Neuron (in vitro differentiated cells): ENCODE measurements around the gene CD300C.
"Not testable (repeated sequence)": the region's sequence is repeated elsewhere in the genome, so short reads cannot be mapped to it uniquely, and the experiment has no call there.

Experiments
- H2AFZ ChIP-seq: one replicate; pipeline ENCODE4 v1.6.1; 2013; ENCODE audit warnings: low read depth, mild to moderate bottlenecking, inconsistent platforms, low read length, moderate library complexity
- H3K27me3 ChIP-seq: one replicate; pipeline ENCODE4 v1.6.1; 2013; ENCODE audit warnings: low read length; ENCODE audit not compliant: insufficient read depth
- H3K36me3 ChIP-seq: one replicate; pipeline ENCODE4 v1.6.1; 2013; ENCODE audit warnings: low read length; ENCODE audit not compliant: insufficient read depth
- H3K4me1 ChIP-seq: one replicate; pipeline ENCODE4 v1.6.1; 2013; ENCODE audit warnings: low read length; ENCODE audit not compliant: insufficient read depth
- H3K4me3 ChIP-seq: 2 replicates; pipeline ENCODE4 v1.5.1; 2013; ENCODE audit warnings: mild to moderate bottlenecking, low read length, moderate library complexity
- H3K9me3 ChIP-seq: one replicate; pipeline ENCODE4 v1.6.1; 2013; ENCODE audit warnings: low read length

The CD300C gene

DNA sequence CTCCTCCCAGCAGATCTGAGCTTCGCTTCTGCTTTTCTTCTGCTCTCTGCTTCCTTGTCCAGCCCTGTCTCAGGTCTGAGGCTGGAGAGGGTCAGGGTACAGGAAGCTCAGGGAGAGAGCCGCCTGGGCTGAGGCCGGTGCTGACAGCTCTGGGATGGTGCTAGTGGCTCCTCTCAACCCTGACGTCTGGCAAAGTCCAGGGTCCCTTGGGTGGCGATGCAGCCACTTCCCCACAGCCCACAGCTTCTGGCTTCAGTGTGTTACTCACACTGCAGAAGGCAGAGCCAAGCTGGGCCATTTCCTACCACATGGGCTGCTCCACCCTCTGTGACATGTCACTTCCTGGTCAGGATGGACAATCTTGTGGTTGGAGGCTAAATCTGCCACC is at the start of gene CD300C:
CD300C (minus strand) TSS at position 273 of the 388 bp plus-strand sequence. CDS start 333 bp downstream, outside the sequence.
- Histone ChIP-seq H3K4me1 (peaks cover 3% of the 10 kb centered on the region), H2AFZ (no peak within 1 kb of the TSS), H3K36me3 (no peaks in the 10 kb centered on the region), H3K27me3 (peaks cover 11% of the 10 kb centered on the region), H3K4me3 (no peak within 1 kb of the TSS), H3K9me3 (no peaks in the 10 kb centered on the region)

DNA sequence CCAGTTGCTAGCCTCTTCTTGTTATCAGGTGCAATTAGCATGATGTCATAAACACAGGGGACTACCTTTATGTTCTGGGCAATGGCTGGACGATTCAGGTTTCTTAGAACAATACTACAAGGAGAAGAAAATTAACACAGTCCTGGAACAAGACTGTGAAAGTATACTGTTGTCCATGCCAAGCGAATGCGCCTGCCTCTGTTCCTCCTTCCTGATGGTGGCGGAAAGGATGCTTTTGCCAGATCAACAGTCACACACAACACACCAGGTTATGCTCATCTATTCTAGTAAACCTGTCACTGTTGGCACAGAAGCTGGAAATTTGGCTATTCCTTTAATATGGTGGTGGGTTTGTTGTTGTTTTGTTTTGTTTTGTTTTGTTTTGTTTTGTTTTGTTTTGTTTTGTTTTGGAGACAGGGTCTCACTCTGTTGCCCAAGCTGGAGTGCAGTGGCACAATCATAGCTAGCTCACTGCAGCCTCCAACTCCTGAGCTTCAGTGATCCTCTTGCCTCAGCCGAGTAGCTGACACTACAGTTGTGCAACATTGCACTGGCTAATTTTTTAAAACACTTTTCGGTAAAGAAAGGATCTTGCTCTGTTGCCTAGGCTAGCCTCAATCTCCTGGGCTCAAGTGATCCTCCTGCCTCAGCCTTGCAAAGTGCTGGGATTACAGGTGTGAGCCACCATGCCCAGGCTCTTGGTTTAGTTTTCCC is 49.3 kb upstream of the CD300C start:
- no peaks in the 10 kb centered on the region for H3K4me1 ChIP-seq

DNA sequence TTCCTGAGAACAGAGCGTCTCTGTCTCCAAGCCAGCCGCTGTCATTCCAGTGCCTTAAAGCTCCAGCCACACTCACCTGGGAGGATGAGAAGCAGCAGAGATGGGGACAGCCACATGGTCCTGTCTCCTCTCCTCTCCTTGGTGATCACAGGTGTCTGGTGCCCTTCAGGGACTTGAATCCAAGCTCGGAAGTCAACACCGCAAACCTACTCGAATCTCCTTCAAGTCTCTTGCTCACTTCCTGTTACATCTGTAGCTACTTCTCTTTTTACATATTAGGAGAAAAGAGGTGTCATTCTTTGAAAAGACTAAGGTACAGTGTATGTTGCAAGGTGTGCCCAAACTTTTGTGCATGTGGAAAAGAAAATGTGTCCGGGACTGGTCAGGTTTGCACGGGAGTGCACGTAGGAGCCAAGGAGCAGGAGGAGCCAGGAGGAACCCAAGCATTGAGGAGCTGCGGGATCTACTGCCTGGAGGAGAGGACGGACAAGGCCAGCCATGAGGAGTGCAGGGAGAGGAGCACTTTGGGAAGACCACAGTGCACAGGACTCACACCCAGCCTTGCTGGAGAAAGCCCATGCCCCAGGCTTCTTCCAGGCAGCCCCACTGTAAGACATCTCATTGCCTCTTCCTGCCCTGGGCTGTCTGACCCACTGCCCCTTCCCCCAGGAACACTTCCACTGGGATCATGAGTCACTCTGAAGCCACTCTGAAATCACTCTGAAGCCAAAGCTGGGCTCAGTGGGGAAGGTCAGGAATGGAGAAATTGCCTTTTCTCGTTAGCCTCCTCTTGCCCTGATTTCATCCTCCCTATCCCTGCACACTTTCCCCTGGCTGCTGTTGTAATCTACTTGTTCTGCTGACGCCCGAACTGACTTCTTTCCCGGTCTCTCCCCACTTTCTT is 46.4 kb upstream of the CD300C start, which contains the start of gene CD300LD:
CD300LD (minus strand) TSS at position 197 of the 904 bp plus-strand sequence; CDS start at position 116, 81 bp downstream.
- no peak within 1 kb of the TSS for H2AFZ ChIP-seq
- H3K4me1 ChIP-seq, result no peaks in the 10 kb centered on the region
- H3K36me3 ChIP-seq, result no peaks in the 10 kb centered on the region
- H3K4me3 ChIP-seq, result no peak within 1 kb of the TSS
- H3K9me3 ChIP-seq, result no peaks in the 10 kb centered on the region
- no peaks in the 10 kb centered on the region for H3K27me3 ChIP-seq

More for the DNA sequence above, 49.3 kb upstream of the CD300C start:
- H2AFZ ChIP-seq, result no peak overlapping the region
- H3K27me3 ChIP-seq, result peaks cover 7% of the 10 kb centered on the region
- H3K36me3 ChIP-seq, result no peaks in the 10 kb centered on the region
- H3K9me3 ChIP-seq, result no peaks in the 10 kb centered on the region
- H3K4me3 ChIP-seq, result no peak overlapping the region

DNA sequence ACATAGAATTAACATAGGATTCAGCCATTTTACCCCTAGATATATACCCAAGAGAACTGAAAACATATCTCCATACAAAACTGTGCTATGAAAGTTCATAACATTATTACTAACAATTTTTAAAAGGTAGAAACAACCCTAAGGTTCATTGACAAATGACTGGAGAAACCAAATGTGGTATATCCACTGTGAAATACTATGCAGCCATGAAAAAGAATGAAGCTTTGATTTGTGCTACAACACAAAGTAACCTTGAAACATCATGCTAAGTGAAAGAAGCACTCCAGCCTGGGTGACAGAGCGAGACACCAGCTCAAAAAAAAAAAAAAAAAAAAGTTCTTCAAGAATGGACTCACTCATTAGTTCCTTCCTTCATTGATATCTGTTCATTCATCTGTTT is 45.6 kb upstream of the CD300C start:
- no peaks in the 10 kb centered on the region for H3K9me3 ChIP-seq
- H3K4me3 ChIP-seq, result no peak overlapping the region
- no peaks in the 10 kb centered on the region for H3K27me3 ChIP-seq
- no peaks in the 10 kb centered on the region for H3K4me1 ChIP-seq
- H2AFZ ChIP-seq, result no peak overlapping the region
- no peaks in the 10 kb centered on the region for H3K36me3 ChIP-seq

DNA sequence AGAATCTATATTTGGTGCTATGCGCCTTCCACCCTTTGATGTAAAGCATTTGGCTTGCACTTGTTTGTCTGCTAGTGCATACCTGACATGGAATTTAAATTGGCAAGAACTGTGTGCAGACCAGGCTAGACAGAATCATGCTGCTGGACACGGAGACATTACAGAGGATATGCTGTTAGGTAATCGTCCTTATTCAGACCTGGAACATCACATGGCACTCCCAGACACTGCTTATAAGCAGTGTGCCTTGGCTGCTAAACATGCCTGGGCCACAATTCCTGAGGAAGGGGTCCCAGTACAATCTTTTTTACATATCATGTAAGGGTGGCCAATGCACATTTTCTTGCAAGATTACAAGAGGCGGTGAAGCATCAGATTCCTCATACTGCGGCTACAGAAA is 39.8 kb upstream of the CD300C start:
- H3K27me3 ChIP-seq, result no peaks in the 10 kb centered on the region
- peaks cover 2% of the 10 kb centered on the region for H3K9me3 ChIP-seq
- peaks cover 14% of the 10 kb centered on the region for H3K4me1 ChIP-seq
- no peak overlapping the region for H3K4me3 ChIP-seq
- H3K36me3 ChIP-seq, result no peaks in the 10 kb centered on the region
- H2AFZ ChIP-seq, result no peak overlapping the region

DNA sequence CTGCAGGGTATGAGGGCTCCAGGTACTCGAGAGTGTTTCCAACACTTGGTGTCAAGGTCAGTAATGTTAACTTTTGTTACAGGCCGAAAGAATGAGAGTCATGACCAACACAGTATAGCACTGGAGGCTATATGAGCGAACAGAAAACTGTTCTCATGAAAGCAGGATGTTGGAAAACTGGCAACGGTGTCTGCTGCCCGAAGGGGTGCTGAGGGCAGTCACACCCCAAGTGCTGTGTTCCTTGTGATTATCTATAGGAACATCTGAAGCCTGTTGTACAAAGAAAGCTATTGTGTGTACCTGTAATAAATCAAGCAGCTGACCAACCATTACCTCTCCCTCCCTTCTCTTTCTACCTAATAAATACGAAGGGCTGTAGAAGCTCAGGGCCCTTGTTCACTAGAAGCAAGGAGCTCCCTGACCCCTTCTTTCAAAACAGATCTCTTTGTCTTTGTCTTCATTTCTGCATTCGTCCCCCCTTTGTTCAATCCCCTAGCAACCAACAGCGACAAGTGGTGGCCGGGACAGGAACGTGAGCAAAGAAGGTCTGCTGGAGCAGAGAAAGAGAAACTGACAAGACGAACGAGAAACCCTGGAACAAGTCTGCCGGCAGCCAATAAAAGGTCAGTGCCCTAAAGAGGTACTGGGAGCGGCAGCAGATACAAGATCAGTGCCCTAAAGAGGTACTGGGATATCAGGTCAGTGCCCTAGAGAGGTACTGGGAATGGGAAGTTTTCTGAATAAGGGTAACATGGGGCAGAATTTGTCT is 38.6 kb upstream of the CD300C start:
- no peaks in the 10 kb centered on the region for H3K36me3 ChIP-seq
- H2AFZ ChIP-seq, result no peak overlapping the region
- peaks cover 14% of the 10 kb centered on the region for H3K4me1 ChIP-seq
- no peaks in the 10 kb centered on the region for H3K27me3 ChIP-seq
- no peak overlapping the region for H3K4me3 ChIP-seq
- peaks cover 5% of the 10 kb centered on the region for H3K9me3 ChIP-seq

DNA sequence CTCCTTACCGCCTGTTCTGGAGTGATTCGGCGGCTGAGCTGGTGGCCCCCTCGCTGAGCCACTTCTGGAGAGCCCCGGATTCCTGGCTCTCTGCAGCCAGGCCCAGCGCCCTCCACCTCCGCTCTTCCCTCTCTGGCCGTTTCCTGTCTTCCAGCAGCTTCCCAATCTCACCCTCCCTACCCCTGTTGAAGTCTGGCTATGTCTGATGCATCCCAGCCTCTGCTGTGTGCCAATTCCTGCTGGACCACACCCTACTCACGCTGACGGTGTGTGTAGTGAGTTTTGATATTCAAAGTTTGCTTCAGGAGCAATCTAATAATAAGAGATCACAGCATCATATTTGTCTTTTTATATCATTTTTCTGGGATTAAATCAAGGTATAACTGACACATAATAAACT is 36.7 kb upstream of the CD300C start:
- H3K36me3 ChIP-seq, result no peaks in the 10 kb centered on the region
- no peak overlapping the region for H3K4me3 ChIP-seq
- peaks cover 5% of the 10 kb centered on the region for H3K9me3 ChIP-seq
- no peak overlapping the region for H2AFZ ChIP-seq
- H3K27me3 ChIP-seq, result no peaks in the 10 kb centered on the region
- H3K4me1 ChIP-seq, result peaks cover 14% of the 10 kb centered on the region

DNA sequence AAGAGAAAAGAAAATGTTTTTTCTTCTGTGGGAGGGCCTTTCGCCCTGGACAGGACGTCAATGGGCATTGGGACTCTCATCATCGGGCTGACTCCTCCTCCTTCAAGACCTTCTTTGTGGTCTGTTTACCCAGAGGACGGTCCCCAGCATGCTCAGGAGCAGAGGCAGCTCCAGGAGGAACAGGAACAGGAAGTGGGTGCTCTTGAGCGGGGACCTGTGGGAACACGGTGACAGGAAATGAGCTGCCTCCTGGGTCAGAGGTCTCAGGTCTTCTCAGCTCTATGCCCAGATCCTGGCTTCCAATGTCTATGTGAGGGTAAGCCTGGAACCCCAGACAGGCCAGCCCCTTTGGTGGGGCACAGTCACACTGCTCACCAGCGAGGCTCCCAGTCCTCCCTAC is 34.0 kb upstream of the CD300C start:
- Histone ChIP-seq H3K4me1 (peaks cover 7% of the 10 kb centered on the region), H2AFZ (no peak overlapping the region), H3K27me3 (no peaks in the 10 kb centered on the region), H3K4me3 (no peak overlapping the region), H3K36me3 (no peaks in the 10 kb centered on the region), H3K9me3 (peaks cover 5% of the 10 kb centered on the region)

DNA sequence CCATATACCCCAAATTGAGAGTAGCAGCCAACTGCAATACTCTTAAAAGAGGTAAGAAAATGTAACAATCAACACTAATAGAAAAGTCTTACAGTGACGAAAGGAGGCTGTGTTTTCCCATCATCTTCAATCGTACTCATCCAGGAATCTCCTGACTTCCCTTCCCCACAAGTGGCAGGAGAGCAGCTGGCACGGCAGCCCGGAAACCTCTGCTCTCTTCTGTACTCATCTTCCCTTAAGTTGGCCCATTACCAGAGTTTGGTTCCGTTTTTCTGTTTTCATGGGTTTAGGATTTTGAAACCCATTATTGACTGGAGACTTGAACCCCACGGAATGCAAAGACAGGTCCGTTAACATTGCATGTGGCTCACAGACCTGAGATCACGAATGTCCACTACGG is 33.1 kb upstream of the CD300C start:
- no peak overlapping the region for H3K4me3 ChIP-seq
- H3K9me3 ChIP-seq, result peaks cover 5% of the 10 kb centered on the region
- H3K27me3 ChIP-seq, result no peaks in the 10 kb centered on the region
- H2AFZ ChIP-seq, result no peak overlapping the region
- H3K4me1 ChIP-seq, result no peaks in the 10 kb centered on the region
- no peaks in the 10 kb centered on the region for H3K36me3 ChIP-seq

DNA sequence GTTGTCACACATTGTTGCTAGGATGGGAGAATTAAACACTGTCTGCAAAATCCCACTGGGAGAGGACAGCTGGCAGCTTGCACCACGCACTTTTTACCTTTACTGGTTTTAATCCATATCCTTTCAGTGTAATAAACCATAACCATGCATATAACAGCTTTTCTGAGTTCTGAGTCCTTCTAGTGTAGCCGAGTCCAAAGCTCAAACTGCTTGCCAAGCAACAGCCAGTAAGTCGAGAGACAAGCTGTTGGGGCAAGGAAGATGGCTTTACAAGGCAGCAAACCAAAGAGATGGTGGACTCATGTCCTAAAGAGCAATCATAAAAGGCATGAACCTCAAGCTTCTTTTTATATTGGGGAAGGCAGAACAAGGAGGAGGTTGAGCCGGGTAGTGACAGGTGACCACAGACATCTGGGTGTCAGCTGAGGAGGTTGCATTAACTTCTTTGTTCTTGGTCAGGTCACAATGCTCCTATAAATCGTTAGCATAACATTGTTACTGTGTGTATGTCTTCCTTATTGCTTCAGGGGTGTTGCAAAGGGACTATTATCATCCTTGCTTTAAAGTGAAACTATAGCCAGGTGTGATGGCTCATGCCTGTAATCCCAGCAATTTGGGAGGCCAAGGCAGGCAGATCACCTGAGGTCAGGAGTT is 28.7 kb upstream of the CD300C start:
- H3K36me3 ChIP-seq, result no peaks in the 10 kb centered on the region
- H3K9me3 ChIP-seq, result no peaks in the 10 kb centered on the region
- peaks cover 7% of the 10 kb centered on the region for H3K27me3 ChIP-seq
- H3K4me3 ChIP-seq, result no peak overlapping the region
- H3K4me1 ChIP-seq, result no peaks in the 10 kb centered on the region
- H2AFZ ChIP-seq, result no peak overlapping the region

DNA sequence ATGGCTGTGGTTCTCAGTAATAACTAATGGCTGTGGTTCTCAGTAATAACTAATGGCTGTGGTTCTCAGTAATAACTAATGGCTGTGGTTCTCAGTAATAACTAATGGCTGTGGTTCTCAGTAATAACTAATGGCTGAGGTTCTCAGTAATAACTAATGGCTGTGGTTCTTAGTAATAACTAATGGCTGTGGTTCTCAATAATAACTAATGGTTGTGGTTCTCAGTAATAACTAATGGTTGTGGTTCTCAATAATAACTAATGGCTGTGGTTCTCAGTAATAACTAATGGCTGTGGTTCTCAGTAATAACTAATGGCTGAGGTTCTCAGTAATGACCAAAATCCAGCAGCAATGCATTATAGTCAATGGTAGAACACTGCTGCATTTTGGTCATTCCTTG is 27.7 kb upstream of the CD300C start:
- H3K4me1 ChIP-seq, result not testable (repeated sequence)

DNA sequence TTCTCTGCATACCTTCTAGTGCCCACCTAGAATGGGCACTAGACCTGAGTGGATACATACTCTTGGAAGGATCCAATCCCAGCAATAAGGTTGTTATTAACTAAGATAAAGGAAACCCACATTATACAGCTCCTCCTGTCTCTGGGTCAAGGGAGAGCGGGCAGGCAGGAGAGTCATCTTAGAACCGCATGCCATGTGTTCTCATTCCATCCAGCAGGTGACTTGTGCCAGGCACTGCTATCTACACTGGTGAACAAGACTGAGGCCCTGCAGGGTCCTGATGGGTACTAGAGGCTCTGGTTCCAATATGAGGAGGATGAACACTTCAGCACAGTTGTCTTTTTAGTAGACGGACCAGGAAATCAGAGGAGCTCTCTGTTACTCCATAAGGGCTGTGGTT is 27.3 kb upstream of the CD300C start:
- no peaks in the 10 kb centered on the region for H3K36me3 ChIP-seq
- H3K4me1 ChIP-seq, result no peaks in the 10 kb centered on the region
- no peak overlapping the region for H2AFZ ChIP-seq
- H3K27me3 ChIP-seq, result peaks cover 7% of the 10 kb centered on the region
- H3K9me3 ChIP-seq, result no peaks in the 10 kb centered on the region
- no peak overlapping the region for H3K4me3 ChIP-seq

More for the DNA sequence above, 27.7 kb upstream of the CD300C start:
- H3K9me3 ChIP-seq, H3K36me3 ChIP-seq, H3K27me3 ChIP-seq, H2AFZ ChIP-seq, H3K4me3 ChIP-seq: not testable (repeated sequence)
